Measurements from ENCODE around the gene TPD52L1. TPM values are rescaled to one million over a fixed set of nuclear protein-coding genes. Genes with fewer than 3 reads are reported as not detected.

Gene TPD52L1
- total and polyA plus RNA-seq, 2 of the 13 experiments (the other 11 are each of a cell fraction or from before 2014, with no cell fraction given), result 0.49 to 0.53 TPM

DNA sequence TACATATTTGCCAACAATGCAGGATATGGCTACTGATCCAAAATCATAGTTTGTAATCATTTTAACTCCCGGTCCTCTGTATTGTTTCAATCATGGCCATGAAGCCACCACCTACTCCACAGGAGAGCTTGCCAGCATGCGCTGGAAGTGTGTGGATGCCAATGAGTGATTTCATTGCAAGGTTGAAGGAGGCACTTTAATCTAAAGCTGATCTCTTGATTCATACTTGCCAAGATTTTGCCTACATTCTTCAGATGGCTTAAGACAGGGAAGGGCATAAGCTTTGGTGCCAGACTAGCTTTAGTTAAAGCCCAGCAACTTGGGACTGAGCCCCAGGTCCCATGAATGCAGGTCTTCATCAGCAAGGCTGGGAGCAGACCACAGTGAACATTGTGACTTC, 58.8 kb downstream of the TPD52L1 start (continued):
- TF ChIP-seq, protein P1, sequence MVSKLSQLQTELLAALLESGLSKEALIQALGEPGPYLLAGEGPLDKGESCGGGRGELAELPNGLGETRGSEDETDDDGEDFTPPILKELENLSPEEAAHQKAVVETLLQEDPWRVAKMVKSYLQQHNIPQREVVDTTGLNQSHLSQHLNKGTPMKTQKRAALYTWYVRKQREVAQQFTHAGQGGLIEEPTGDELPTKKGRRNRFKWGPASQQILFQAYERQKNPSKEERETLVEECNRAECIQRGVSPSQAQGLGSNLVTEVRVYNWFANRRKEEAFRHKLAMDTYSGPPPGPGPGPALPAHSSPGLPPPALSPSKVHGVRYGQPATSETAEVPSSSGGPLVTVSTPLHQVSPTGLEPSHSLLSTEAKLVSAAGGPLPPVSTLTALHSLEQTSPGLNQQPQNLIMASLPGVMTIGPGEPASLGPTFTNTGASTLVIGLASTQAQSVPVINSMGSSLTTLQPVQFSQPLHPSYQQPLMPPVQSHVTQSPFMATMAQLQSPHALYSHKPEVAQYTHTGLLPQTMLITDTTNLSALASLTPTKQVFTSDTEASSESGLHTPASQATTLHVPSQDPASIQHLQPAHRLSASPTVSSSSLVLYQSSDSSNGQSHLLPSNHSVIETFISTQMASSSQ (IDR thresholded peaks at IDR 0.05; ENCODE audit: low read depth), result no peak
- TF ChIP-seq, protein P1 (CRISPR knock-in tag; IDR thresholded peaks at IDR 0.05; ENCODE audit: borderline replicate concordance), result no peak
- TF ChIP-seq, protein P2, sequence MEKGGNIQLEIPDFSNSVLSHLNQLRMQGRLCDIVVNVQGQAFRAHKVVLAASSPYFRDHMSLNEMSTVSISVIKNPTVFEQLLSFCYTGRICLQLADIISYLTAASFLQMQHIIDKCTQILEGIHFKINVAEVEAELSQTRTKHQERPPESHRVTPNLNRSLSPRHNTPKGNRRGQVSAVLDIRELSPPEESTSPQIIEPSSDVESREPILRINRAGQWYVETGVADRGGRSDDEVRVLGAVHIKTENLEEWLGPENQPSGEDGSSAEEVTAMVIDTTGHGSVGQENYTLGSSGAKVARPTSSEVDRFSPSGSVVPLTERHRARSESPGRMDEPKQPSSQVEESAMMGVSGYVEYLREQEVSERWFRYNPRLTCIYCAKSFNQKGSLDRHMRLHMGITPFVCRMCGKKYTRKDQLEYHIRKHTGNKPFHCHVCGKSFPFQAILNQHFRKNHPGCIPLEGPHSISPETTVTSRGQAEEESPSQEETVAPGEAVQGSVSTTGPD (CRISPR knock-in tag; IDR thresholded peaks at IDR 0.05), result no peak
- TF ChIP-seq ZNF761 (CRISPR knock-in tag; conservative IDR thresholded peaks at IDR 0.05) (no peak), ZC3H13 (CRISPR knock-in tag; IDR thresholded peaks at IDR 0.05) (no peak)

DNA sequence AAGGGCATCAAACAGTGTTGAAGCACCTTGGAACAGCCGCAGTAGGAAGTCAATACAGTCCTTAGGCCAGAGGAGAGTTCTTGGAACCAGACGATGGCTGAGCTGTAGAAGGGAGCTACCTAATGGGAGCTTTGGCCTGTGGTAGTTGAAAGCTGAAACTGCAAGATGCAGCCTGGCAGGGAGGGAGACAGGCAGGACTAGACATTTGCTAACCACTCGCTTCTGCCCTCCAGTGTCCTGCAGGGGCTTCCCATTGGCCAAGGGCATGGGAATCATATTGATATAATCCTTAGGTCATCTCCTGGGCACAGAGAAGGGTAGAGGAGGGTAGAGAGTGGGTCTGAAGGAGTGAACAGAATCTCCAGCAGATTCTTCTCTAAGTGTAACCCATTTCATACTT, 60.4 kb downstream of the TPD52L1 start:
- ATAC-seq (no peak), DNase-seq (ENCODE audit: low spot score) (no peak), FAIRE-seq (no peak)
- intact Hi-C loops (cut with micrococcal nuclease; ENCODE audit: unreplicated experiment), result no loop called here
- Histone ChIP-seq H3K27ac (ENCODE audit: extremely low read length, insufficient read depth, low read length) (no peak overlapping the region), H3K4me2 (ENCODE audit: low read depth, low read length) (no peak overlapping the region), H3K4me3 (replicated peaks in 1 of 3; ENCODE audit: insufficient read depth in 1 of 3, low read depth in 2 of 3, low read length in 3 of 3) (no peak overlapping the region), H4K20me1 (ENCODE audit: insufficient read depth, low read length) (no peaks in the 10 kb centered on the region), H3K9ac (ENCODE audit: insufficient read depth, low read depth, low read length) (no peak overlapping the region), H3K4me1 (ENCODE audit: insufficient read depth, low read length) (no peaks in the 10 kb centered on the region), H2AFZ (ENCODE audit: low read length) (no peak overlapping the region), H3K79me2 (ENCODE audit: insufficient read depth, low read length) (no peaks in the 10 kb centered on the region), H3K36me3 (replicated peaks in 1 of 2; ENCODE audit: control insufficient read depth in 1 of 2, insufficient read depth in 2 of 2, low read length in 2 of 2) (no peaks in the 10 kb centered on the region), H3K9me3 (ENCODE audit: low read length) (no peaks in the 10 kb centered on the region), H3K27me3 (ENCODE audit: control insufficient read depth in 1 of 2, insufficient read depth in 2 of 2, low read length in 2 of 2) (no peaks in the 10 kb centered on the region)
- ChIA-PET POLR2A (no interaction called here), CTCF (ENCODE audit: low intra/inter-chr PET ratio, low total read pairs) (no interaction called here)
- no peak for TF ChIP-seq NFATC3 (CRISPR knock-in tag; IDR thresholded peaks at IDR 0.05)
- TF ChIP-seq ZNF749 (CRISPR knock-in tag; IDR thresholded peaks at IDR 0.05; ENCODE audit: borderline replicate concordance), result no peak
- TF ChIP-seq PCBP1 (IDR thresholded peaks at IDR 0.05; ENCODE audit: borderline replicate concordance, low read depth, low read length), result no peak
- no peak for TF ChIP-seq HES4 (CRISPR knock-in tag; IDR thresholded peaks at IDR 0.05; ENCODE audit: borderline replicate concordance)
- no peak for TF ChIP-seq BORCS8-MEF2B (CRISPR knock-in tag; IDR thresholded peaks at IDR 0.05)
- TF ChIP-seq NFKBIZ (CRISPR knock-in tag; IDR thresholded peaks at IDR 0.05), result no peak
- no peak for TF ChIP-seq MATR3 (CRISPR knock-in tag; IDR thresholded peaks at IDR 0.05)
- TF ChIP-seq, protein P3, sequence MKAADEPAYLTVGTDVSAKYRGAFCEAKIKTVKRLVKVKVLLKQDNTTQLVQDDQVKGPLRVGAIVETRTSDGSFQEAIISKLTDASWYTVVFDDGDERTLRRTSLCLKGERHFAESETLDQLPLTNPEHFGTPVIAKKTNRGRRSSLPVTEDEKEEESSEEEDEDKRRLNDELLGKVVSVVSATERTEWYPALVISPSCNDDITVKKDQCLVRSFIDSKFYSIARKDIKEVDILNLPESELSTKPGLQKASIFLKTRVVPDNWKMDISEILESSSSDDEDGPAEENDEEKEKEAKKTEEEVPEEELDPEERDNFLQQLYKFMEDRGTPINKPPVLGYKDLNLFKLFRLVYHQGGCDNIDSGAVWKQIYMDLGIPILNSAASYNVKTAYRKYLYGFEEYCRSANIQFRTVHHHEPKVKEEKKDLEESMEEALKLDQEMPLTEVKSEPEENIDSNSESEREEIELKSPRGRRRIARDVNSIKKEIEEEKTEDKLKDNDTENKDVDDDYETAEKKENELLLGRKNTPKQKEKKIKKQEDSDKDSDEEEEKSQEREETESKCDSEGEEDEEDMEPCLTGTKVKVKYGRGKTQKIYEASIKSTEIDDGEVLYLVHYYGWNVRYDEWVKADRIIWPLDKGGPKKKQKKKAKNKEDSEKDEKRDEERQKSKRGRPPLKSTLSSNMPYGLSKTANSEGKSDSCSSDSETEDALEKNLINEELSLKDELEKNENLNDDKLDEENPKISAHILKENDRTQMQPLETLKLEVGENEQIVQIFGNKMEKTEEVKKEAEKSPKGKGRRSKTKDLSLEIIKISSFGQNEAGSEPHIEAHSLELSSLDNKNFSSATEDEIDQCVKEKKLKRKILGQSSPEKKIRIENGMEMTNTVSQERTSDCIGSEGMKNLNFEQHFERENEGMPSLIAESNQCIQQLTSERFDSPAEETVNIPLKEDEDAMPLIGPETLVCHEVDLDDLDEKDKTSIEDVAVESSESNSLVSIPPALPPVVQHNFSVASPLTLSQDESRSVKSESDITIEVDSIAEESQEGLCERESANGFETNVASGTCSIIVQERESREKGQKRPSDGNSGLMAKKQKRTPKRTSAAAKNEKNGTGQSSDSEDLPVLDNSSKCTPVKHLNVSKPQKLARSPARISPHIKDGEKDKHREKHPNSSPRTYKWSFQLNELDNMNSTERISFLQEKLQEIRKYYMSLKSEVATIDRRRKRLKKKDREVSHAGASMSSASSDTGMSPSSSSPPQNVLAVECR (CRISPR knock-in tag; IDR thresholded peaks at IDR 0.05; ENCODE audit: borderline replicate concordance), result no peak
- WGBS (ENCODE audit: low lambda C conversion rate), result 2% methylated on average over 3 of the region's 3 CpGs
- in situ Hi-C loops (cut with HindIII; ENCODE audit: extremely low pct_ligation_motif_present, low pct_unique_long_range_greater_than_20kb), result no loop called here
- no TSS peak for BruUV-seq (replicated peaks)
